Lung (tissue), 12 donors: ENCODE measurements around the gene COL17A1. TPM values are rescaled to one million over a fixed set of nuclear protein-coding genes. Genes with fewer than 3 reads are reported as not detected.

Experiments used
- ATAC-seq: fragments of 200-7000 bp; cut with Tn5 transposase; one replicate; pipeline ENCODE4 v1.9.1; 2020; ENCODE audit warnings: moderate number of reproducible peaks; ENCODE audit not compliant: insufficient read depth, low FRiP score
- DNase-seq, 3 donors: peaks; one replicate each; pipeline ENCODE4 v3.0.0-alpha.2; 2013 to 2017
- H3K27ac ChIP-seq, 2 donors: one replicate each; pipeline ENCODE4 v1.5.1; 2013; ENCODE audit warnings: mild to moderate bottlenecking in 2 of 2, moderate library complexity in 2 of 2, control low read depth in 1 of 2, inconsistent platforms in 1 of 2, low read depth in 1 of 2, low read length in 1 of 2
- H3K27me3 ChIP-seq, 3 donors: one replicate each; pipeline ENCODE4 v1.5.1; 2013; ENCODE audit warnings: low read length in 2 of 3; ENCODE audit not compliant: control insufficient read depth in 3 of 3, insufficient read depth in 3 of 3
- H3K36me3 ChIP-seq, 4 donors: one replicate each; pipeline ENCODE4 v1.5.1; 2013; ENCODE audit warnings: low read length in 4 of 4, mild to moderate bottlenecking in 1 of 4, moderate library complexity in 1 of 4; ENCODE audit not compliant: control insufficient read depth in 4 of 4, insufficient read depth in 4 of 4
- H3K4me1 ChIP-seq, 5 donors: one replicate each; pipeline ENCODE4 v1.5.1; 2013; ENCODE audit warnings: low read length in 5 of 5, mild to moderate bottlenecking in 2 of 5, moderate library complexity in 1 of 5; ENCODE audit not compliant: control insufficient read depth in 5 of 5, insufficient read depth in 5 of 5
- H3K4me3 ChIP-seq: one replicate; pipeline ENCODE4 v1.5.1; 2013; ENCODE audit warnings: mild to moderate bottlenecking, control low read depth, moderate library complexity
- H3K9ac ChIP-seq, 2 donors: one replicate each; pipeline ENCODE4 v1.5.1; 2013; ENCODE audit warnings: low read length in 2 of 2, control low read depth in 1 of 2; ENCODE audit not compliant: insufficient read depth in 1 of 2
- H3K9me3 ChIP-seq, 4 donors: one replicate each; pipeline ENCODE4 v1.5.1; 2013; ENCODE audit warnings: low read length in 3 of 4, mild to moderate bottlenecking in 1 of 4, moderate library complexity in 1 of 4; ENCODE audit not compliant: control insufficient read depth in 4 of 4, insufficient read depth in 3 of 4
- WGBS, 2 donors: extraction: QIAGEN DNeasy Blood & Tissue Kit; methylation state at CpG; one replicate each; pipeline ENCODE4 v1.1.7; 2013; 5-methylcytosine and 5-hydroxymethylcytosine counted together
- polyA plus RNA-seq, 2 donors: library from polyadenylated mRNA; stranded (reverse); fragments of 200-250 nt; gene quantifications; one replicate each; pipeline ENCODE4 v1.2.1, GENCODE V29; 2013
- total RNA-seq, 2 donors: library from RNA; depleted of rRNA in 1 of 2; stranded (reverse); fragments of >200 nt in 1 of 2; gene quantifications; one replicate each; pipeline ENCODE4 v1.2.1, GENCODE V29; 2014 to 2021
- TF ChIP-seq, protein P1 (sequence below): IDR thresholded peaks from 2 replicates; pipeline ENCODE4 v1.5.1; 2012; ENCODE audit warnings: mild to moderate bottlenecking; ENCODE audit errors: control extremely low read depth, extremely low read depth
- donor health status: control.
- donor health status: control.
- donor health status: Bipolar disorder and iron deficiency.
- donor health status: healthy.
- donor health status: DM: yes; HTN: yes; CAD: no.

Gene COL17A1
- total and polyA plus RNA-seq, 4 donors: 0.92 to 2.5 (median 2.2) TPM

- ATAC-seq: no peak
- DNase-seq: no peak
Measured at GRCh38 chr10:103982639-103983038, 103.0 kb downstream of the COL17A1 start.

More at GRCh38 chr10:103982639-103983038, 103.0 kb downstream of the COL17A1 start:
- H3K4me3 ChIP-seq: no peak overlapping the region
- WGBS, 2 donors: 88 to 95% methylated on average over 4 of the region's 4 CpGs
- H3K36me3 ChIP-seq: no peaks in the 10 kb centered on the region
- H3K9me3 ChIP-seq: no peaks in the 10 kb centered on the region
- TF ChIP-seq, protein P1, sequence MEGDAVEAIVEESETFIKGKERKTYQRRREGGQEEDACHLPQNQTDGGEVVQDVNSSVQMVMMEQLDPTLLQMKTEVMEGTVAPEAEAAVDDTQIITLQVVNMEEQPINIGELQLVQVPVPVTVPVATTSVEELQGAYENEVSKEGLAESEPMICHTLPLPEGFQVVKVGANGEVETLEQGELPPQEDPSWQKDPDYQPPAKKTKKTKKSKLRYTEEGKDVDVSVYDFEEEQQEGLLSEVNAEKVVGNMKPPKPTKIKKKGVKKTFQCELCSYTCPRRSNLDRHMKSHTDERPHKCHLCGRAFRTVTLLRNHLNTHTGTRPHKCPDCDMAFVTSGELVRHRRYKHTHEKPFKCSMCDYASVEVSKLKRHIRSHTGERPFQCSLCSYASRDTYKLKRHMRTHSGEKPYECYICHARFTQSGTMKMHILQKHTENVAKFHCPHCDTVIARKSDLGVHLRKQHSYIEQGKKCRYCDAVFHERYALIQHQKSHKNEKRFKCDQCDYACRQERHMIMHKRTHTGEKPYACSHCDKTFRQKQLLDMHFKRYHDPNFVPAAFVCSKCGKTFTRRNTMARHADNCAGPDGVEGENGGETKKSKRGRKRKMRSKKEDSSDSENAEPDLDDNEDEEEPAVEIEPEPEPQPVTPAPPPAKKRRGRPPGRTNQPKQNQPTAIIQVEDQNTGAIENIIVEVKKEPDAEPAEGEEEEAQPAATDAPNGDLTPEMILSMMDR: no peak
- H3K4me1 ChIP-seq: peaks cover 2 to 17% (median 7%) of the 10 kb centered on the region in 5 donors
- H3K27me3 ChIP-seq: no peaks in the 10 kb centered on the region
- H3K27ac ChIP-seq: no peak overlapping the region
- H3K9ac ChIP-seq: no peak overlapping the region

Other genes starting within 250 kb of the COL17A1 start
- 10 to 100 TPM; 47.6 to 53.2 TPM for gene SH3PXD2A, start 230.3 kb downstream of the COL17A1 start, total RNA-seq
- gene SH3PXD2A, start 230.3 kb downstream of the COL17A1 start, polyA plus RNA-seq: 10 to 100 TPM in 1 of 2 donors, 1 to 10 TPM in 1; 9.9 to 10.9 TPM
- gene STN1, start 167.7 kb downstream of the COL17A1 start, total RNA-seq: 10 to 100 TPM; 41.6 to 43.8 TPM
- gene STN1, start 167.7 kb downstream of the COL17A1 start, polyA plus RNA-seq: 10 to 100 TPM; 26.5 to 36.5 TPM
- 10 to 100 TPM; 41.5 to 86.4 TPM for gene SLK, start 118.7 kb downstream of the COL17A1 start, total RNA-seq
- gene SLK, start 118.7 kb downstream of the COL17A1 start, polyA plus RNA-seq: 10 to 100 TPM; 13.3 to 21.0 TPM
- gene SFR1, start 36.3 kb upstream of the COL17A1 start, total RNA-seq: 1 to 10 TPM; 8.7 to 9.9 TPM
- 1 to 10 TPM; 6.4 to 9.6 TPM for gene SFR1, start 36.3 kb upstream of the COL17A1 start, polyA plus RNA-seq
- 10 to 100 TPM; 30.0 to 71.6 TPM for gene CFAP43, start 146.5 kb upstream of the COL17A1 start, total RNA-seq
- 10 to 100 TPM in 1 of 2 donors, 1 to 10 TPM in 1; 8.4 to 10.1 TPM for gene CFAP43, start 146.5 kb upstream of the COL17A1 start, polyA plus RNA-seq
- gene GSTO1, start 169.0 kb upstream of the COL17A1 start, total RNA-seq: 100 to 1,000 TPM in 1 of 2 donors, 10 to 100 TPM in 1; 47.2 to 130 TPM
- gene GSTO1, start 169.0 kb upstream of the COL17A1 start, polyA plus RNA-seq: 100 to 1,000 TPM; 205 to 244 TPM
- 10 to 100 TPM; 10.6 to 13.5 TPM for gene GSTO2, start 183.3 kb upstream of the COL17A1 start, total RNA-seq
- 10 to 100 TPM in 1 of 2 donors, 1 to 10 TPM in 1; 6.6 to 25.9 TPM for gene GSTO2, start 183.3 kb upstream of the COL17A1 start, polyA plus RNA-seq